Cardiac muscle cell (in vitro differentiated cells and primary cell): ENCODE measurements around the gene STARD13. TPM values are rescaled to one million over a fixed set of nuclear protein-coding genes. Genes with fewer than 3 reads are reported as not detected.

Source experiments
- DNase-seq, 2 donors: peaks; one replicate each; pipeline versions ENCODE4 v3.0.0 to v3.0.0-alpha.2; 2010 to 2017; ENCODE audit warnings: low read depth in 1 of 2, low spot score in 1 of 2
- H3K27ac ChIP-seq: fragments of 200-600 bp; sonication (generic); 2 replicates; pipeline ENCODE4 v1.5.1; 2016
- H3K27me3 ChIP-seq: fragments of 200-600 bp; sonication (generic); 2 replicates; pipeline ENCODE4 v1.6.0; 2016; ENCODE audit warnings: control low read depth
- H3K36me3 ChIP-seq: fragments of 200-600 bp; sonication (generic); 2 replicates; pipeline ENCODE4 v1.5.1; 2016; ENCODE audit warnings: control low read depth
- H3K4me1 ChIP-seq: fragments of 200-600 bp; sonication (generic); 2 replicates; pipeline ENCODE4 v1.8.1; 2017; ENCODE audit warnings: low read depth, mild to moderate bottlenecking, mixed run types
- H3K4me3 ChIP-seq: fragments of 200-600 bp; sonication (generic); 2 replicates; pipeline ENCODE4 v1.5.1; 2016; ENCODE audit warnings: mild to moderate bottlenecking
- H3K9me3 ChIP-seq: fragments of 200-600 bp; sonication (generic); 2 replicates; pipeline ENCODE4 v1.5.1; 2017; ENCODE audit warnings: low read depth, mild to moderate bottlenecking, control low read depth
- polyA plus RNA-seq: library from polyadenylated mRNA; unstranded; fragments of >200 nt; fragmentation: Nextera tagmentation; extraction: Ambion mirVana; gene quantifications from 2 replicates; pipeline ENCODE4 v1.2.1, GENCODE V29; 2016
- total RNA-seq: library from RNA; depleted of rRNA; stranded (reverse); fragments of >200 nt; gene quantifications from 2 replicates; pipeline ENCODE4 v1.2.3, GENCODE V29; 2016
- TF ChIP-seq, protein P1 (sequence below): IDR thresholded peaks from 2 replicates; pipeline ENCODE4 v1.5.1; 2012; ENCODE audit warnings: low read depth, mild to moderate bottlenecking, low read length

Gene STARD13
- total and polyA plus RNA-seq, 2 experiments from 2014 or later = 16.5 to 23.5 TPM

DNA sequence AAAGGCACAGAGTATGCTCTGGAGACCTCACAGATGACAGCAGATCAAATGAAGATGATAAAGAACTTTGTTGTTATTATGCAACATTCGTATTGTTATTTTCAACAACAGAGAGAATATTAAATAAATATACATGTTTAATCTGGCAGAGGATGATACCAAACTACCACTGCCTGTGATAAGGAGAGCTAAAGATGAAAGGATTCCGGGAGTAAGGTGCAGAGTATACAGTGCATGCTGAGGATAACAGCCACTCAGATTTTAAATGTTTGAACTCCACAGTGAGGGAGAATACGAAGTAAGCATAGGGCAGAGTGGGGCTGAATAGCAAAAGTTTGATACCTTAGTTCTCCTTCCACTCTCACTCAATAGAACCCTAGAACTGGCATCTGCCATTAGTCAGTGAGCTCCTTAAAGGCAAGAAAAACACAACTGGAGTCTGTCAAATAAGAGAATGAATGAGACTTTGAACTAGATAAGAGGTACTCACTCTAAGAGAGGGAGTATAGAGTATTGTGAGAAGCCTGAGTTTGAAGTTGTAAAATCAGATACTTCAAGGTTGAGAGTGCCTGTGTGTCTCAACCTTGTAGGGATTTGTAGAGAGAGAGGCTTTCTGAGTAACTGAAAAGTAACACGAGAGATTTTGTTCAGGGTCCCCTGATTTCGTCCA lies 78.5 kb downstream of the STARD13 start:
- no peaks in the 10 kb centered on the region for H3K27me3 ChIP-seq
- no peaks in the 10 kb centered on the region for H3K36me3 ChIP-seq
- no peak for DNase-seq
- H3K4me1 ChIP-seq = peaks cover 17% of the 10 kb centered on the region
- TF ChIP-seq, protein P1, sequence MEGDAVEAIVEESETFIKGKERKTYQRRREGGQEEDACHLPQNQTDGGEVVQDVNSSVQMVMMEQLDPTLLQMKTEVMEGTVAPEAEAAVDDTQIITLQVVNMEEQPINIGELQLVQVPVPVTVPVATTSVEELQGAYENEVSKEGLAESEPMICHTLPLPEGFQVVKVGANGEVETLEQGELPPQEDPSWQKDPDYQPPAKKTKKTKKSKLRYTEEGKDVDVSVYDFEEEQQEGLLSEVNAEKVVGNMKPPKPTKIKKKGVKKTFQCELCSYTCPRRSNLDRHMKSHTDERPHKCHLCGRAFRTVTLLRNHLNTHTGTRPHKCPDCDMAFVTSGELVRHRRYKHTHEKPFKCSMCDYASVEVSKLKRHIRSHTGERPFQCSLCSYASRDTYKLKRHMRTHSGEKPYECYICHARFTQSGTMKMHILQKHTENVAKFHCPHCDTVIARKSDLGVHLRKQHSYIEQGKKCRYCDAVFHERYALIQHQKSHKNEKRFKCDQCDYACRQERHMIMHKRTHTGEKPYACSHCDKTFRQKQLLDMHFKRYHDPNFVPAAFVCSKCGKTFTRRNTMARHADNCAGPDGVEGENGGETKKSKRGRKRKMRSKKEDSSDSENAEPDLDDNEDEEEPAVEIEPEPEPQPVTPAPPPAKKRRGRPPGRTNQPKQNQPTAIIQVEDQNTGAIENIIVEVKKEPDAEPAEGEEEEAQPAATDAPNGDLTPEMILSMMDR = no peak
- H3K9me3 ChIP-seq = no peaks in the 10 kb centered on the region
- no peak overlapping the region for H3K4me3 ChIP-seq
- peak overlapping the region; percentile 38 for H3K27ac ChIP-seq

DNA sequence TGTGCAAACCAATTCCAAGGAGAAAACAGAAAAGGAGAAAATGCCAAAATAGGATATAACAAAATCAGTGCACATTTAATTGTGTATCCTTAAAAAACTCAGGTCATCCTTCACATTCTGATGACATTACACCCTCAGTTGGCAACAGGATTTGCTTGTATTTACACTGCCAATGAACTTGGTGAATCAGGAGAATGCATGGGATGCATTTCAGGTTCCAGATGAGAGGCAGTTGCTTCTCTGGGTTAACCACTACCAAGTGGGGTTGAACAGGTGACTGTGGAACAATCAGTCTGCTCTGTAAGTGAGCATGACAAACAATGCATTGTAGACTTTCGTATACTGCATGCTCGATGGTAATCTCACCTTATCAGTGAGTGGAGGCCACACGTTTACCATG lies 79.1 kb downstream of the STARD13 start:
- no peak overlapping the region for H3K27ac ChIP-seq
- peaks cover 17% of the 10 kb centered on the region for H3K4me1 ChIP-seq
- no peaks in the 10 kb centered on the region for H3K27me3 ChIP-seq
- no peaks in the 10 kb centered on the region for H3K36me3 ChIP-seq
- no peaks in the 10 kb centered on the region for H3K9me3 ChIP-seq
- no peak for DNase-seq
- H3K4me3 ChIP-seq = no peak overlapping the region
- TF ChIP-seq, protein P1 = no peak

DNA sequence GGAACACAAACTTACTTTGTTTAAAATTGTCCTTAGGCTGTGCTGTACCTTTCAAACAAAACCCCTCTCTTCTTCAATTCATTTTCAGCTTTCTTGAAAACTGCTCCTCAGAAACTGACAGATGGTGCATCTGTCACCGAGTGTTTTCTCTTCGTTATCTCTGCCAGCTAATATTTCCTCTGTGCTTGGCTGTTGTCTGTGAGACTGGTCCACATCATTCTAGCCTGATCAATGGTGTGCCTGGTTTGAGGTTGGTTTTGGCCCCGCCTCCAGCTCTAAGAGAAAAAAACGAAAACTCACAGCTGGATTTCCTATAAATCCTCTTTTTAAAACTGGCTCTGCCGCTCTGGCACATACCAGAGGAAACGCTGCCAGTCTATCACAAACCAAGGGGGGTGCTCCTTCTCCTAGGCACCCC lies 79.7 kb downstream of the STARD13 start:
- DNase-seq = peak in 1 of 2 donors; percentile 33
- H3K27ac ChIP-seq = no peak overlapping the region
- no peaks in the 10 kb centered on the region for H3K9me3 ChIP-seq
- no peak overlapping the region for H3K4me3 ChIP-seq
- peaks cover 17% of the 10 kb centered on the region for H3K4me1 ChIP-seq
- H3K36me3 ChIP-seq = no peaks in the 10 kb centered on the region
- TF ChIP-seq, protein P1 = no peak
- H3K27me3 ChIP-seq = no peaks in the 10 kb centered on the region

DNA sequence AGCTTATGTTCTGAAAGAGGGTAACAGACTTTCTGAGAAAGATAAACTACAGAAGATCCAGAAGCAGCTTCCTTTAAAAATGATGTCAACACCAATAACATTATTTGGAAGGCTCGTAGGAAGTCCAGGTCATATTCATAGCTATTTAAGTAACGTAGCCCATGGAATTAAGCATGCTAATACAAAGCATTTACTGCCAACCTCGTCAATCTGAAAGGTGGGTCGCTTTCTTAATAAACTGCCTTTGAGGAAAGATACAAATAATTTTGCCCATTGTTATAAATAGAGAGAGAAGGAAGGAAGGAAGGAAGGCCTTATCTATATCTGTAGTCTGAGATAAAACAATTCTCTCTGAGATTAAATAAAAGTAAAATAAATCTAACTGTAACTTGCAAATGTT lies 80.3 kb downstream of the STARD13 start:
- no peak overlapping the region for H3K27ac ChIP-seq

DNA sequence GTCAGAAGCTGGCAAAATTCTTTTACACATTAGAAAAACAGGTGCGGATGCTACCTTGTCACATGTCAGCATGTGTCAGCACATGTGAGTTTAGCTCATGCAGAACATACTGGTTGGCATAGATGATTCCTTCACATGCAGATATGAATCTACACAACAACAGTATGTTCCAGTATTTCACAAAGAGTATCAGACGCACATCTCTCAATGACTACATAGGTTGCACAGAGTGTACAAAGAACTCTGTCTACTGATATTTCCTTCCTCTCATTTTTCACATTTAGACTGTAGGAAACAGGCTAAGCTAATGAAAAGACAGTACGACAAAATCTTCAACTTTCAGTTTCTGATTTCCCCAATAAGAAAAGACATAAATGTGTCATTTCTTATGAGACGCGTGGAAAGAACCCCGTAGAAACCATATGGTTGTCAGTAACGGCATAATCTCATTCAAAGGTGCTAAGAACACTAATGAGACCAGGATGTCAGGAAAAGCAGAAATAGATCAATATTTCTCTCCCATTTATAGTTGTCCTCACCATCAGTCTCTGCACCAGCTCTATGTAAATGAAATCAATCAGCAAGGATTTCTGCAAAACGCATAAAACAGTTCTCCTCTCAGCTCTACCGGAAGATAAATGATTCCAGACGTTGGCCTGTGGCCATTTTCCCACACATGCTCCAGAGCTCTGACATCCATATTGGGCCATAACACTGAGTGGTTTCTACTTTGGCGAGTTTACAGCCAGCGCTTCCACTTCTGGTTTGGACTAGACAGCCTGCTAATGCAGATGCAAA lies 81.2 kb downstream of the STARD13 start:
- Histone ChIP-seq H3K4me3 (no peak overlapping the region), H3K4me1 (peaks cover 26% of the 10 kb centered on the region), H3K36me3 (no peaks in the 10 kb centered on the region), H3K27ac (no peak overlapping the region), H3K27me3 (no peaks in the 10 kb centered on the region), H3K9me3 (no peaks in the 10 kb centered on the region)
- DNase-seq = peak in 1 of 2 donors; percentile 95
- TF ChIP-seq, protein P1 = no peak

More for the DNA sequence above, 80.3 kb downstream of the STARD13 start:
- Histone ChIP-seq H3K9me3 (no peaks in the 10 kb centered on the region), H3K27me3 (no peaks in the 10 kb centered on the region), H3K4me1 (peaks cover 17% of the 10 kb centered on the region), H3K36me3 (no peaks in the 10 kb centered on the region), H3K4me3 (no peak overlapping the region)
- TF ChIP-seq, protein P1 = no peak
- no peak for DNase-seq
